Measurements from ENCODE around the gene OSBP.

GRCh38 chr11:59610289-59610688 is 5.3 kb downstream of the OSBP start:
- TF ChIP-seq EZH2 (IDR thresholded peaks at IDR 0.05; ENCODE audit: borderline replicate concordance, low read length) (no peak), CTCF (conservative IDR thresholded peaks at IDR 0.05 in 1 of 2, IDR thresholded peaks at IDR 0.05 in 1 of 2; ENCODE audit: extremely low read depth in 1 of 2, insufficient read depth in 1 of 2, low read depth in 1 of 2, low read length in 2 of 2) (no peak)

Measured in mammary epithelial cell (primary cell).